ENCODE results near the gene OTOP3. TPM values are rescaled to one million over a fixed set of nuclear protein-coding genes. Genes with fewer than 3 reads are reported as not detected.
"Not testable (repeated sequence)": the region's sequence is repeated elsewhere in the genome, so short reads cannot be mapped to it uniquely, and the experiment has no call there.

The OTOP3 gene
- polyA plus RNA-seq, 6 donors from 2014 or later, result not detected

- DNase-seq (no peak), ATAC-seq (ENCODE audit: low read depth in 2 of 2) (no peak)
- Mint-ChIP-seq H3K27me3 (peaks cover 0 to 40% (median 31%) of the 10 kb centered on the region in 3 donors), H3K4me1 (peaks cover 3 to 8% (median 5%) of the 10 kb centered on the region in 3 donors), H3K36me3 (no peaks in the 10 kb centered on the region), H3K27ac (peak overlapping the region in 1 of 6 donors; percentile 16), H3K9me3 (no peaks in the 10 kb centered on the region), H3K4me3 (peak overlapping the region in 1 of 8 donors; percentile 37)
These were observed 27.1 kb downstream of the OTOP3 start for GRCh38 chr17:74962622-74963394.

GRCh38 chr17:74963656-74964055 lies 28.0 kb downstream of the OTOP3 start:
- Mint-ChIP-seq H3K27me3 (peaks cover 0 to 36% (median 31%) of the 10 kb centered on the region in 3 donors), H3K9me3 (no peaks in the 10 kb centered on the region), H3K36me3 (no peaks in the 10 kb centered on the region), H3K4me1 (peaks cover 3 to 8% (median 5%) of the 10 kb centered on the region in 3 donors), H3K27ac (no peak overlapping the region), H3K4me3 (no peak overlapping the region)
- DNase-seq (no peak), ATAC-seq (ENCODE audit: low read depth in 2 of 2) (no peak)

GRCh38 chr17:74964246-74964761 lies 28.6 kb downstream of the OTOP3 start:
- H3K4me1 Mint-ChIP-seq, result peaks cover 3 to 5% (median 5%) of the 10 kb centered on the region in 3 donors
- H3K27me3 Mint-ChIP-seq, result peaks cover 0 to 33% (median 26%) of the 10 kb centered on the region in 3 donors
- no peak for ATAC-seq (ENCODE audit: low read depth in 2 of 2)
- no peak overlapping the region for H3K4me3 Mint-ChIP-seq
- DNase-seq, result no peak
- H3K27ac Mint-ChIP-seq, result no peak overlapping the region
- no peaks in the 10 kb centered on the region for H3K9me3 Mint-ChIP-seq
- H3K36me3 Mint-ChIP-seq, result no peaks in the 10 kb centered on the region

- DNase-seq (no peak), ATAC-seq (ENCODE audit: low read depth in 2 of 2) (no peak)
- Mint-ChIP-seq H3K4me1 (peaks cover 3 to 5% (median 4%) of the 10 kb centered on the region in 3 donors), H3K27ac (peak overlapping the region in 2 of 6 donors; percentile 3 to 90), H3K4me3 (no peak overlapping the region), H3K27me3 (peaks cover under 1 to 28% (median 18%) of the 10 kb centered on the region in 3 donors), H3K36me3 (no peaks in the 10 kb centered on the region), H3K9me3 (no peaks in the 10 kb centered on the region)
These were observed 29.4 kb downstream of the OTOP3 start for GRCh38 chr17:74964988-74965622.

- no peaks in the 10 kb centered on the region for H3K9me3 Mint-ChIP-seq
- H3K27me3 Mint-ChIP-seq, result peaks cover 4 to 41% (median 21%) of the 10 kb centered on the region in 3 donors
- no peak overlapping the region for H3K4me3 Mint-ChIP-seq
- peak overlapping the region in 1 of 6 donors; percentile 42 for H3K27ac Mint-ChIP-seq
- peaks cover 7 to 14% (median 8%) of the 10 kb centered on the region in 3 donors for H3K4me1 Mint-ChIP-seq
- no peaks in the 10 kb centered on the region for H3K36me3 Mint-ChIP-seq
- DNase-seq (no peak), ATAC-seq (ENCODE audit: low read depth in 2 of 2) (no peak)
These were observed 32.7 kb downstream of the OTOP3 start for GRCh38 chr17:74968361-74968780.

- Mint-ChIP-seq H3K27me3 (peaks cover 4 to 40% (median 19%) of the 10 kb centered on the region in 3 donors), H3K4me1 (peaks cover 7 to 14% (median 8%) of the 10 kb centered on the region in 3 donors), H3K27ac (peak overlapping the region in 1 of 6 donors; percentile 10)
- not testable (repeated sequence) for H3K36me3 Mint-ChIP-seq; DNase-seq; ATAC-seq (ENCODE audit: low read depth in 2 of 2); H3K4me3 Mint-ChIP-seq; H3K9me3 Mint-ChIP-seq
These were observed 33.8 kb downstream of the OTOP3 start for GRCh38 chr17:74969501-74969900.

GRCh38 chr17:74970395-74970794 lies 34.7 kb downstream of the OTOP3 start:
- Mint-ChIP-seq H3K36me3 (no peaks in the 10 kb centered on the region), H3K4me1 (peaks cover 7 to 14% (median 8%) of the 10 kb centered on the region in 3 donors), H3K9me3 (no peaks in the 10 kb centered on the region), H3K4me3 (peak overlapping the region in 4 of 8 donors; percentile 59 to 82 (median 72)), H3K27ac (no peak overlapping the region), H3K27me3 (peaks cover 4 to 45% (median 17%) of the 10 kb centered on the region in 3 donors)
- ATAC-seq (ENCODE audit: low read depth in 2 of 2) (no peak), DNase-seq (no peak)

- Mint-ChIP-seq H3K27me3 (peaks cover 4 to 45% (median 16%) of the 10 kb centered on the region in 3 donors), H3K9me3 (no peaks in the 10 kb centered on the region), H3K36me3 (no peaks in the 10 kb centered on the region), H3K4me1 (peaks cover 7 to 14% (median 8%) of the 10 kb centered on the region in 3 donors), H3K27ac (peak overlapping the region in 1 of 6 donors; percentile 55), H3K4me3 (peak overlapping the region; percentile 56 to 96 (median 82))
- DNase-seq, result no peak
- no peak for ATAC-seq (ENCODE audit: low read depth in 2 of 2)
These were observed 35.6 kb downstream of the OTOP3 start for GRCh38 chr17:74971069-74971841.

GRCh38 chr17:74971842-74972106 lies 36.1 kb downstream of the OTOP3 start:
- peak overlapping the region; percentile 56 to 96 (median 82) for H3K4me3 Mint-ChIP-seq
- peaks cover 7 to 14% (median 8%) of the 10 kb centered on the region in 3 donors for H3K4me1 Mint-ChIP-seq

GRCh38 chr17:74972107-74972972 lies 36.6 kb downstream of the OTOP3 start, which contains the start of gene HID1:
Gene HID1, minus strand, starts transcription at chr17:74972759. Its CDS starts 103 bp downstream, at chr17:74972656.
- H3K9me3 Mint-ChIP-seq, result no peaks in the 10 kb centered on the region
- H3K36me3 Mint-ChIP-seq, result no peaks in the 10 kb centered on the region
- H3K27me3 Mint-ChIP-seq, result peaks cover 7 to 50% (median 23%) of the 10 kb centered on the region in 3 donors
- H3K4me1 Mint-ChIP-seq, result peaks cover 7 to 14% (median 8%) of the 10 kb centered on the region in 3 donors
- H3K27ac Mint-ChIP-seq, result peak within 1 kb of the TSS in 3 of 6 donors; percentile 39 to 70 (median 47)
- H3K4me3 Mint-ChIP-seq, result peak within 1 kb of the TSS; percentile 70 to 96 (median 87)
- ATAC-seq (ENCODE audit: low read depth in 2 of 2), result peak; percentile 81 to 83
- DNase-seq, result peak; percentile 59

More at GRCh38 chr17:74971842-74972106, 36.1 kb downstream of the OTOP3 start:
- Mint-ChIP-seq H3K27me3 (peaks cover 6 to 47% (median 20%) of the 10 kb centered on the region in 3 donors), H3K9me3 (no peaks in the 10 kb centered on the region), H3K36me3 (no peaks in the 10 kb centered on the region), H3K27ac (no peak overlapping the region)
- ATAC-seq (ENCODE audit: low read depth in 2 of 2) (no peak), DNase-seq (no peak)

GRCh38 chr17:74972973-74973328 lies 37.3 kb downstream of the OTOP3 start:
- Mint-ChIP-seq H3K27ac (peak overlapping the region in 3 of 6 donors; percentile 39 to 70 (median 47)), H3K4me3 (peak overlapping the region; percentile 56 to 96 (median 87)), H3K9me3 (no peaks in the 10 kb centered on the region), H3K36me3 (no peaks in the 10 kb centered on the region), H3K4me1 (peaks cover 7 to 17% (median 8%) of the 10 kb centered on the region in 3 donors), H3K27me3 (peaks cover 7 to 54% (median 28%) of the 10 kb centered on the region in 3 donors)
- DNase-seq (no peak), ATAC-seq (ENCODE audit: low read depth in 2 of 2) (no peak)

- no peak overlapping the region for H3K27ac Mint-ChIP-seq
- no peak for DNase-seq
- no peak for ATAC-seq (ENCODE audit: low read depth in 2 of 2)
- peaks cover 8 to 64% (median 43%) of the 10 kb centered on the region in 3 donors for H3K27me3 Mint-ChIP-seq
- no peak overlapping the region for H3K4me3 Mint-ChIP-seq
- no peaks in the 10 kb centered on the region for H3K9me3 Mint-ChIP-seq
- H3K36me3 Mint-ChIP-seq, result no peaks in the 10 kb centered on the region
- peaks cover 8 to 18% (median 12%) of the 10 kb centered on the region in 3 donors for H3K4me1 Mint-ChIP-seq
These were observed 40.2 kb downstream of the OTOP3 start for GRCh38 chr17:74975943-74976342.

Measured in naive B cell (primary cell).